GM21526 (cell line): ENCODE results near the gene SLC37A2.
A peak's percentile ranks its signal among the peaks of the same experiment; 100 is the strongest.

ENCODE experiments used
- ATAC-seq: cut with Tn5 transposase; IDR thresholded peaks from one replicate; pipeline ENCODE4 v1.9.1; 2021; ENCODE audit warnings: moderate library complexity; ENCODE audit not compliant: unreplicated experiment, low FRiP score

Gene SLC37A2

DNA sequence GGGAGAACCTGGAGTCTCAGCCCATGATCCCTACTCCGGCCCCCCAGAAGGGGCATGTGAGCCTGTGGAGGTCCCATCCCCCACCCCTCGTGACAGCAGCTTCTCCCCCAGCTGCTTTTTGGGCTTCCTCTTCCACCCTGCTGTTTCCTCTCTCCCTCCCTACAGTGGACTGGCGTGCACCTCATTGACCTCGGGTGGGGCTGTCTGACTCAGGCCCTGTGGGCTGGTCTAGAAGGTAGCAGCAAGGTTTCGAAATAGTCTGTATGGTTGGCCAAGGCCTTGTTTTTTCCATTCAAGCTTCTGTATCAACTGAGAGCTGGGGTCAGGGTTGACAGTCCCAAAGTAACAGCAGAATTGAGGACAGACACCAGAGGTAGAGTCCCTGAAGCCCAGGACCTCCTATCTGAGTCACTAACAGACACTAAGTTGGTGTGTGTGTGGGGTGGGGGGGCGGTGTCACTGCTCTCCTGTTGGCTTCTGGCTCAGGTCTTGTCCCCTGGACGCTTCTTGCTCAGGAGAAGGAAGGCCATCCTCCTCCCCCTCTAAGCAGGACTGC is 7.7 kb downstream of the SLC37A2 start:
- ATAC-seq, result peak; percentile 64

DNA sequence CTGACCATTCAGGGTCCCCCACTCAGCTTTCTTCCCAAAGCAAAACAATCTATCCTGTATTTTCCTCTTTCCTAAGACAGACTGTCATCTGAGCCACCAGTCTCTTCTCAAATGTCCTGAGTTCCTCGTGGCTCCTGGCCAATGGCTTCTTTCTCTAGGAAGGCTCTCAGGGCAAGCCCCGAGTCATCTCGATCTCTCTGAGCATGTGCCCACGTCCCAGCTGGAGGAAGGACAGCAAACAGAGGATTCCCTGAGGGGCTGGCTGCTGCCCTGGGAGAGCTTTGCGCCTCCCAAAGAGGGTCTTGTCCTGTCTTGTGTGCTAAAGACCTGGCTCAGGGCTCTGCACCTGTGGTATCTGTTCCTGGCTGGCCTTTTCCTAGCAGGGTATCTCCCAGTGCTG is 8.3 kb downstream of the SLC37A2 start:
- ATAC-seq, result no peak

- no peak for ATAC-seq
Observed at GRCh38 chr11:125071846-125072217, 8.7 kb downstream of the SLC37A2 start.

DNA sequence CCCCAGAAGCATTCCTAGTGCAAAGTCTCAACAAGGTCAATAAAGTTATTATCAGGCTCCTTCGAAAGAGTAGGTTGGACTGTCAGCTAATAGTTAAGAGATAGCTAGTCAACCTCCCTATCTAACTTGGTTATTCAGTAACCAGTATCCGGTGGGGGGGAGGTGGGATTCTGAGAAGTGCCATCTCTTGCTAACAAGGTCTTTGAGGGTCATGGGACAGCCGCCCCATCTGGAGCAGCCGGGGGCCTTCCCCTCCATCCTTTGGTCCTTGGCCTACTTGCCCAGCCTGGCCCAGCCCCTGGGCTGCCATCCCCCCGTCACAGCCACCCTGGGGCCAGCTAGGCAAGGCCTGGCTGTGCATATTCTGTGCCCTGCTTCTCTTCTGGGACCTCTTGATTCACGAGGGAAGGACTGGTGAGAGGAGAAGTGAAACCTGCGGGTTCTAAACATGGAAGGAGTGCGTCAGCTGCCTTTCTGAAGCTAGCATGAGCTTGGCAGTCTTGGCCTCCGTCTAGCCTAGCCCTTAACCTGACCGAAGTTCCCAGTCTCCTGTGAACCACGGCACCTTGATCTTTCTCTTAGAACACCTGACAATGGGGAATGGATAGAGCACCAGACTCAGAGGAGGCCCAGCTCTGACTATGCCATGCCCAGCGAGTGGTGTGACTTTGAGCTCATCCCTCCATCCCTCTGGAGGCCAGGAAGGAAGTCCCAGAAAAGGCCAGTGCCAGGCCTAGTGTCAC is 9.3 kb downstream of the SLC37A2 start:
- ATAC-seq, result peak; percentile 88

GRCh38 chr11:125072961-125073590 is 10.0 kb downstream of the SLC37A2 start:
- no peak for ATAC-seq

GRCh38 chr11:125073616-125074483 is 10.7 kb downstream of the SLC37A2 start:
- no peak for ATAC-seq

DNA sequence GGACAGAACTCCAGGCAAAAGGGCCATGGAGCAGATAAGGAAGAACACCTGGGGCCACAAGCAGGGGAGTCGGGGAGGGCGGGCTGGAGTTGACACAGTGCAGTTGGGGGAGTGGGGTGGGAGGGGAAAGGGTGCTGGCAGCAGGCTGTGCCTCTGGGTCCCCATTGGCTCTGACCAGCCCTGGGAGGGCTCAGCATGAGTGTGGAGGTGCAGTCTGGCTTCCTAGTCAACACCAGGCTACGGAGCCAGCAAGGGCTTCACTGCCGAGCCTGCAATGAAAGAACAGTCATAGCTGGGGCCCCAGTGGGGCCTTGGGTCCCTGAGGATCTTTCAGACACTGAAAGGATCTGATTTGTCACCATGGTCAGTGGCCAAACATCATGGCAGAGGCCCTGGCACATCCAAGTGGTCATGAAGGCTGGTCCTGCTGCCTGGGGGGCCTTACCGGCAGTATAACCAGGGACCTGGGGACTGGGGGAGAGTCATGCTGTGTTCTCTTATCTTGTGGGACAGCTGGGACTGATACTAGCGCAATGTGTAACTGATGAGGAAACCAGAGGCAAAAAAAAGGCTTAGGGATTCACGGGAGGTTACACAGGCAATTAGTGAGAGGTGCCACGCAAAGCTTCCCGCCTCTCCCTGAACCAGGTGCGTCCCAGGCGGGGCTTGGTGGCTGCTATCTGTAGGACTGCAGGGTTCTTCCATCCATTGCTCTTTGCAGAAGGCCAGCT is 11.6 kb downstream of the SLC37A2 start:
- no peak for ATAC-seq

DNA sequence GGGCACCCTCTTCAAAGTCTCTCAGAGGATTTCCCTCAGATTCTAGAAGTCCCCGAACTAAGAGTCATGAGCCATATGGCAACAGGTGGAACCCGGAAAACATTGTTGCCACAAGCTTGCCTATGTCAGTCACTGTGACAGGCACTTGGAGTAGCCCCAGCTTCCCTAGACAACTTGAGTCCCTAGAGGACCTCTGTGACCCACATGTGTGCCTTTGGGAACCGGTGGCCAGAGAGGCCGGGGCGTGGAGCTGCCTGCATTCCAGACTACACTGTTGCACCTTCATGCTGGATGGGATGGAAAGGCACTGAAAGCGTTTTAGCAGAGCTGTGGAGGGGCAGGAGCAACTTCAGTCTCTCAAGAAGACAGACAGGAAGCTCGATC is 12.1 kb downstream of the SLC37A2 start:
- ATAC-seq, result no peak

- no peak for ATAC-seq
Observed at GRCh38 chr11:125075900-125076317, 12.8 kb downstream of the SLC37A2 start.

DNA sequence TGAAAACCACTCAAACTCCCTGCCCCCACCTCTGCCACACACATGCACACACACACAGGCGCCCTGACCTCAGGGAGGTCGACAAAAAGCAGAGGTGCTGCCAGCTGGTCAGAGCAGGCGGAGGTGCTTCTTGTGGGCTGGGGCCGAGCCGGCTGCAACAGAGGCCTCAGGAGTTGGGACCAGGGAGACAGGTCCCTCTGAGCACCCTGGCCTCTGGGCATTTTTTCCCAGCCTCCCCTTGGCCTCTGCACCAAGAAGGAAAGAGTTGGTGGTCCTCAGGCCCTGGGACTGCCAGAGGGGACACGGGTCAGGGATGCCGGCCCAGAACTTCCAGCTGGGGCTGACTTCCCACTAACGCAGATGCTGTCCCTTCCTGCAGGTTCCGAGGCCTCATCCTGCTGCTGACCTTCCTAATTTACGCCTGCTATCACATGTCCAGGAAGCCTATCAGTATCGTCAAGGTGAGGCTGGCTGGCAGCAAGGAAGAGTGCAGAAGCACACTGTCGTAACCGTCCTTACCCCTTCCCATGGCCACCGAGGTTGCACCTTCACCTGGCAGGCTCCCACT is 13.4 kb downstream of the SLC37A2 start:
- no peak for ATAC-seq

DNA sequence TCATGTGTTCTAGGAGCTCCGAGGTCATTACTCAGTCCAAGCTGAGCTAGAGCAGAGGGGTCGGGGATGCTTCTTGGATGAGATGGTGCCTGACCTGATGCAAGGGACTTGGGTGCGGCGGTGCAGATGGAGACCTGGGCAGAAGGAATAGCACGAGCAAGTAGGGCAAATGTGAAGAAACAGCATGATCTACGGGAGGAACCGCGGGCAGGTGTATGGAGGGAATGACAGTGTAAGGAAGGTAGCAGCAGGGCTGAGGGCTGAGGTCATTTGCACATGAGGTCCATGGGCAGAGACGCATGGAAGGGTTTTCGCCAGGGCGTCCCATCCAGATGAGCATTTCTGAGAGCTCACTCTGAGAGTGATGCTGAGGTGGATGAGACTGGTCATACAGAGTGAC is 14.9 kb downstream of the SLC37A2 start:
- ATAC-seq, result no peak

DNA sequence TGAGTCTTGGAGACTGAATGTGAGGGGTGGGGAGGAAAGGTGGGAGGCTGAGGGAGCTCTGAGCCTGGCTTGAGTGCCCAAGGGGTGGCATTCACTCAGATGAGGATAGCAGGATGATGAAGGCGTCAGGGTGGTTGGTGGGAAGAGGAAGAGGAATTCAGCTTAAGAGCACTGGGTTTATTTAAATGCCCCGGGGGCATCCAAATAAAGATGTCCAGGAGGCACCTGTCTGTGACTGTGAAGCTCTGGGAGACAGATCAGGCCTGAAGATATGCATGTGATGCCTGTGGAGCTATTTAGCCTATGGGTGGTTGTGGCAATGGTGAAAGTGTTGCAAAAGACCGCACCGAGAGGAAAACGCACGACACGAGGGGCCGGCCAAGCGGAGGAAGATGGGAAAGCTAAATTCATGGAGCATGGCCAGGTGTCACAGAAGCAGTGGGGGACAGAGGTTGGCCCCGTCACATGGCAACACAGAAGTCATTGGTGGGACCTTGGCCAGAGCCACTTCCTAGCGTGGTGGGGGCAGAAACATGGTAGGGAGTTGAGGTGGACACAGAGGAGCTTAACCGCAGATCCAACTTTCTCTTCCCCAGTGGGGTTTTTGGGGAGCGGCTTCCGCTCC is 15.5 kb downstream of the SLC37A2 start:
- ATAC-seq, result no peak

GRCh38 chr11:125079151-125079877 is 16.2 kb downstream of the SLC37A2 start:
- no peak for ATAC-seq

- no peak for ATAC-seq
Observed at GRCh38 chr11:125079878-125080530, 16.9 kb downstream of the SLC37A2 start.

- no peak for ATAC-seq
Observed at GRCh38 chr11:125080531-125080911, 17.4 kb downstream of the SLC37A2 start.

DNA sequence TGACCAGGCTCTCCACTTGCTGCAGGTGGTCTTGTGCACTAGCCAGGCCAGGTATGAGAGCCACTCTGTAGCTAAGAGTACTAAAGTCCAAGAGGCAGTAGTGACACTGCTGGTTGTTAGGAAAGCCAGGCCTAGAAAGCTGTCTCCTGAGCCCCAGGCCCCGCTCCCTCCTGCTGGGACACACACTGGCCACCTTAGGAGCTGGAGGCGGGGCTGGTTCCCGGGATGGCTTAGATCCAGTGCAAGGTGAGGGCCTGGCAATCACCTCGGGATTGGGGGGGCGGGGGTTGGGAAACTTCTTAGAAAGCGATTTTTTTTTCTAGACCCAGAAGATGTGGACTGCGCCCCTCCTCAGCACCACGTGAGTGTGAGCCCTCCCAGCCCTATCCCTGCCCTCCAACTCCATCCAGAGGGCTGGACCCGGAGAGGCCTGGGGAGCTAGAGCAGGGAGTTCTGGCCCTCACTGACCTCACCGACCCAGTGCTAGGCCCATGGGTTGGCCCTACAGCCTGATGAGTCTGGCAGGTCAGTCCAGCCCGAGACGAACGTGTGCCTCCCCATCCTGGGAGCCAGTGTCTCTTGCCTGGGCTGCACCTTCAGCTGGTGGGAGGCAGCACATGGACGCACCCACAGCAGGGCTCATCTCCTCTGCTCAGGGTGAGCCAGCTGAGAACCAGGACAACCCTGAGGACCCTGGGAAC is 18.1 kb downstream of the SLC37A2 start:
- no peak for ATAC-seq

GRCh38 chr11:125082040-125082439 is 18.9 kb downstream of the SLC37A2 start:
- no peak for ATAC-seq
